Choroid plexus epithelial cell (primary cell): ENCODE data around the gene PCDHGB3.
"Not testable (repeated sequence)": the region's sequence is repeated elsewhere in the genome, so short reads cannot be mapped to it uniquely, and the experiment has no call there.

Experiments
- DNase-seq: peaks from one replicate; pipeline ENCODE4 v3.0.0-alpha.2; 2010; ENCODE audit warnings: low read depth
- H3K4me3 ChIP-seq: 2 replicates; pipeline ENCODE4 v1.5.1; 2011; ENCODE audit warnings: low read depth, mild to moderate bottlenecking, control low read depth, low read length, moderate library complexity
- TF ChIP-seq, protein P1 (sequence below): conservative IDR thresholded peaks from 2 replicates; pipeline ENCODE4 v1.5.1; 2011; ENCODE audit warnings: low read depth, mild to moderate bottlenecking, control low read depth, inconsistent platforms, low read length, moderate library complexity

Gene PCDHGB3

GRCh38 chr5:141387557-141388311 lies 17.7 kb downstream of the PCDHGB3 start, which contains the start of gene PCDHGB4:
Gene PCDHGB4, plus strand, starts transcription at chr5:141387698. Its CDS starts 187 bp downstream, at chr5:141387885.
- TF ChIP-seq, protein P1, sequence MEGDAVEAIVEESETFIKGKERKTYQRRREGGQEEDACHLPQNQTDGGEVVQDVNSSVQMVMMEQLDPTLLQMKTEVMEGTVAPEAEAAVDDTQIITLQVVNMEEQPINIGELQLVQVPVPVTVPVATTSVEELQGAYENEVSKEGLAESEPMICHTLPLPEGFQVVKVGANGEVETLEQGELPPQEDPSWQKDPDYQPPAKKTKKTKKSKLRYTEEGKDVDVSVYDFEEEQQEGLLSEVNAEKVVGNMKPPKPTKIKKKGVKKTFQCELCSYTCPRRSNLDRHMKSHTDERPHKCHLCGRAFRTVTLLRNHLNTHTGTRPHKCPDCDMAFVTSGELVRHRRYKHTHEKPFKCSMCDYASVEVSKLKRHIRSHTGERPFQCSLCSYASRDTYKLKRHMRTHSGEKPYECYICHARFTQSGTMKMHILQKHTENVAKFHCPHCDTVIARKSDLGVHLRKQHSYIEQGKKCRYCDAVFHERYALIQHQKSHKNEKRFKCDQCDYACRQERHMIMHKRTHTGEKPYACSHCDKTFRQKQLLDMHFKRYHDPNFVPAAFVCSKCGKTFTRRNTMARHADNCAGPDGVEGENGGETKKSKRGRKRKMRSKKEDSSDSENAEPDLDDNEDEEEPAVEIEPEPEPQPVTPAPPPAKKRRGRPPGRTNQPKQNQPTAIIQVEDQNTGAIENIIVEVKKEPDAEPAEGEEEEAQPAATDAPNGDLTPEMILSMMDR = peak; percentile 54
- peak; percentile 46 for DNase-seq
- H3K4me3 ChIP-seq = peak within 1 kb of the TSS; percentile 39

GRCh38 chr5:141388661-141389060 lies 18.6 kb downstream of the PCDHGB3 start:
- TF ChIP-seq, protein P1 = no peak
- H3K4me3 ChIP-seq = no peak overlapping the region
- DNase-seq = no peak

DNA sequence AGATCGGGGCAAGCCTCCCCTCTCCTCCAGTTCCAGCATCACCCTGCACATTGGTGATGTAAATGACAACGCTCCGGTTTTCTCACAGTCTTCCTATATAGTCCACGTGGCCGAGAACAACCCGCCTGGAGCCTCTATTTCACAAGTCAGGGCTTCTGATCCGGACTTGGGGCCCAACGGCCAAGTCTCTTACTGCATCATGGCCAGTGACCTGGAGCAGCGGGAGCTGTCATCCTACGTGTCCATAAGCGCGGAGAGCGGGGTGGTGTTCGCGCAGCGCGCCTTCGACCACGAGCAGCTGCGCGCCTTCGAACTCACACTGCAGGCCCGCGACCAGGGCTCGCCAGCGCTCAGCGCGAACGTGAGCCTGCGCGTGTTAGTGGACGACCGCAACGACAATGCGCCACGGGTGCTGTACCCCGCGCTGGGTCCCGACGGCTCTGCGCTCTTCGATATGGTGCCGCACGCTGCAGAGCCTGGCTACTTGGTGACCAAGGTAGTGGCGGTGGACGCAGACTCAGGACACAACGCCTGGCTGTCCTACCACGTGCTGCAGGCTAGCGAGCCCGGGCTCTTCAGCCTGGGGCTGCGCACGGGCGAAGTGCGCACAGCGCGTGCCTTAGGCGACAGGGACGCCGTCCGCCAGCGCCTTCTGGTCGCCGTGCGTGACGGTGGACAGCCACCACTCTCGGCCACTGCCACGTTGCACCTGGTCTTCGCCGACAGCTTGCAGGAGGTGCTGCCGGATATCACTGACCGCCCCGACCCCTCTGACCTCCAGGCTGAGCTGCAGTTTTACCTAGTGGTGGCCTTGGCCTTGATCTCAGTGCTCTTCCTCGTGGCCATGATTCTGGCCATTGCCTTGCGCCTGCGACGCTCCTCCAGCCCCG lies 19.4 kb downstream of the PCDHGB3 start:
- no peak for DNase-seq
- TF ChIP-seq, protein P1 = no peak

GRCh38 chr5:141392429-141393198 lies 22.6 kb downstream of the PCDHGB3 start, which contains the start of gene PCDHGA8:
Gene PCDHGA8, plus strand, starts transcription at chr5:141392633. Its CDS starts 181 bp downstream, at chr5:141392814.
- TF ChIP-seq, protein P1 = peak; percentile 8
- DNase-seq = peak; percentile 8
- H3K4me3 ChIP-seq = no peak within 1 kb of the TSS

More for the DNA sequence above, 19.4 kb downstream of the PCDHGB3 start:
- H3K4me3 ChIP-seq = no peak overlapping the region

DNA sequence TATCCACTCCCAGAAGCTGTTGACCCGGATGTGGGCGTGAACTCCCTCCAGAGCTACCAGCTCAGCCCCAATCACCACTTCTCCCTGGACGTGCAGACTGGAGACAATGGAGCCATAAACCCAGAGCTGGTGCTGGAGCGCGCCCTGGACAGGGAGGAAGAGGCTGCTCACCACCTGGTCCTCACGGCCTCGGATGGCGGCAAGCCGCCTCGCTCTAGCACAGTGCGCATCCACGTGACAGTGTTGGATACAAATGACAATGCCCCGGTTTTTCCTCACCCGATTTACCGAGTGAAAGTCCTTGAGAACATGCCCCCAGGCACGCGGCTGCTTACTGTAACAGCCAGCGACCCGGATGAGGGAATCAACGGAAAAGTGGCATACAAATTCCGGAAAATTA lies 23.2 kb downstream of the PCDHGB3 start:
- TF ChIP-seq, protein P1 = no peak
- no peak overlapping the region for H3K4me3 ChIP-seq
- DNase-seq = no peak

GRCh38 chr5:141394401-141395187 lies 24.6 kb downstream of the PCDHGB3 start:
- H3K4me3 ChIP-seq, DNase-seq: not testable (repeated sequence)
